Measurements from ENCODE around the gene PCAT6.

DNA sequence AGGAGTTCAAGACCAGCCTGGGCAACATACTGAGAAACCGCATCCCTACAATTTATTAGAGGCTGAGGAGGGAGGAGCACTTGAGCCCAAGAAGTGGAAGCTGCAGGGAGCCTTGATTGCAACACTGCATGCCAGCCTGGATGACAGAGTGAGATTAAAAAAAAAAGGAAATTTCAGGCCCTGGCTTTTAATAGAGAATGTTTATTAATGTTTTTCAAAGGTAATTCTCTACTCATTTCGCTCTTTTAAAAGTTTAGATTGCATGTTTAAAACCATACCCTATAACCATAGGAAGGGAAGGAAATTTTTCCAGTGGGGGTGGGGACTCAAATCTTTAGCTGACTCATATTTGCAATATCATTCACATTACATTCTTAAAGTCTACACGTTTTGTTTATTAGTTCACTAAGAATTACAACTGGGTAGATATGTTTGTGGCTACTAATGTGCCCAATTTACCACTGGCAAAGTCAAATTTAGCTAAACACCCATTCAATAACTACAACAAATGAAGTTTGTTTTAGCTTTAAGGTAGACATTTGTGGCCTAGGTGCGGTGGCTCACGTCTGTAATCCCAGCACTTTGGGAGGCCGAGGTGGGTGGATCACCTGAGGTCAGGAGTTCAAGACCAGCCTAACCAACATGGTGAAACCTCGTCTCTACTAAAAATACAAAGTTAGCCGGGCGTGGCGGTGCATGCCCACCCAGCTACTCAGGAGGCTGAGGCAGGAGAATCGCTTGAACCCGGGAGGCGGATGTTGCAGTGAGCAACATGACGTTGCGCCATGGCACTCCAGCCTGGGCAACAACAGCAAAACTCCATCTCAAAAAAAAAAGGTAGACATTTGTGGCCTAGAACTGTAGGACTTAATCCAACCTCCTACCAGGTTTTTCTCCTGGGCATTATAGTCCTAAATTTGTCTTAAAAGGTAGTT is 7.5 kb upstream of the PCAT6 start:
- TF ChIP-seq EP300 (IDR thresholded peaks at IDR 0.05) (no peak), CTCF (IDR thresholded peaks at IDR 0.05) (no peak)
